Skeletal muscle cell (primary cell): ENCODE measurements around the gene PARS2.

ENCODE experiments used
- DNase-seq: peaks from one replicate; pipeline ENCODE4 v3.0.0-alpha.2; 2010; ENCODE audit warnings: low read depth
- H3K4me3 ChIP-seq: 2 replicates; pipeline ENCODE4 v1.5.1; 2011; ENCODE audit warnings: low read depth, mild to moderate bottlenecking, control low read depth, low read length, moderate library complexity

PARS2 gene

DNA sequence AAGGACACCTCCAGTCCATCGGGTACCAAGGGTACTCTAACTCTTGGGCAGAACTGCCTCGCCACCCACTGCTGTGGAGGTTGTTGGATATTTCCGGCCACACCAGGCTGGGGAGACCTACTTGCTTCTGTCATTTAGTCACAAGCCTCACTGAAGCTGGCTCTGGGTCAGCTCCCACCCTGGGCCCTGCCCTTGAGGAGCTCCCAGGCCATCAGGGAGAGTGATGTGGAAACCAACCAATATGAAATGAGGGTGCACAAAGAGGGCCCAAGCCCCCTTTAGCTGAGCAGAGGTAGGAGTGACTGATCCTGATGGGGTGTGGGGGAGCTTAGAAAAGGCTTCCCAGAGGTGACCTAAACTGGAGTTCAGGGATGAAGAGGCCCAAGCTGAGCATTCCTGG, 19.6 kb downstream of the PARS2 start:
- H3K4me3 ChIP-seq: no peak overlapping the region
- no peak for DNase-seq

DNA sequence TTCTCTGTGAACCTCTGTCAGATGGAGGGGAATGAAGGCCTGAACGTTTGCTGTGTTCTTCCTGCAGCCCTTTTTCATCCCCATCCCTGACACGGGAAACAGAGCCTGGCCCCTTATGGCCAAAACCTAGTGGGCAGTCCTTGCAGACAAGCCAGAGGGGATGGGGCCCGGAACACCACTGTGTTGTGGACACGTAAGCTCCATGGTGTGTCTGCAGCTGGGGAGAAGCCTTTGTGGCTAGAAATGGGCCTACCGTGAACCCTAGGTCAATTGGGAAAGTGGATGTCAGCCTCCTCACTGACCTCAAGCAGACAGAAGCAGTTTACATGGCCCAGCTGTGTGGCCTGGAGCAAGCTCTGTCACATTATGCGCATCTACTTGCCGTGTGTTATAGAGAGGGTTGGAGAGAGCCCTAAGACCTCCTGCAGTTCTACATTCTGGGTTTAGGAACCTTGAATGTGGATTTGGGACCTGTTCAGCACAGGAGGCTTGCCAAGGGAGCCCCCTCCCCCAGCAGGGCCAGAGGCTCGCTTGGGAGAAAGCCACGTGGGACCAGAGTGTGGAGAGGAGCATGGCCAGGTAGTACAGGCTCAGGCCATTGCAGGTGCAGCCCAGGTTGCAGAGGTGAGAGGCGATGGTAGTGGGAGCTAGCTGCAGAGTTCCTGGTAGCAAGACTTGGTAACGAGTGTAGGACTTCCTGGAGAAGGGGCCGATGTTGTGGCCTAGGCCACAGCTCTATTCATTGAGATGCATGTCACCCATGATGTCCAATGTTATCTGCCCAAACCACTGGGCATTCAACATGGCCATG, 20.7 kb downstream of the PARS2 start:
- no peak for DNase-seq
- H3K4me3 ChIP-seq: no peak overlapping the region

DNA sequence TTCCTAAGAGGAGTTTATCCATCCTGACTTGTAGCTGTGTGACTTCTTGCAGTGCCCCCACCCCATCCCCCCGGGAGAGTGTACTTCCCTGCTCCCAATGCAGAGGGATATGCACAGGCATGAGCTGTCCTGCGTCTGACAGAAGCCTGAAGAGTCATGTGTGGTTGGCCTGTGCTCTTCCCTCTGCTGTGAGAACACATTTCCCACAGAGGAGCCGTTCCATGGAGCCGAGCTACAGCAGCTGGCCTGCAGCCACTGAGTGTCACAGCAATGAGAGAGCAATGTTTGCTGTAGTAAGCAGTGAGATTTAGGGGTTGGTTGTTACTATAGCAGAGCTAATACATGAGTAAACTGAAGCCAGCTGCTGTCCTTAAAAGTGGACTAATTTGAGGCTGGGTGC, 22.0 kb downstream of the PARS2 start:
- peak; percentile 52 for DNase-seq
- H3K4me3 ChIP-seq: no peak overlapping the region

DNA sequence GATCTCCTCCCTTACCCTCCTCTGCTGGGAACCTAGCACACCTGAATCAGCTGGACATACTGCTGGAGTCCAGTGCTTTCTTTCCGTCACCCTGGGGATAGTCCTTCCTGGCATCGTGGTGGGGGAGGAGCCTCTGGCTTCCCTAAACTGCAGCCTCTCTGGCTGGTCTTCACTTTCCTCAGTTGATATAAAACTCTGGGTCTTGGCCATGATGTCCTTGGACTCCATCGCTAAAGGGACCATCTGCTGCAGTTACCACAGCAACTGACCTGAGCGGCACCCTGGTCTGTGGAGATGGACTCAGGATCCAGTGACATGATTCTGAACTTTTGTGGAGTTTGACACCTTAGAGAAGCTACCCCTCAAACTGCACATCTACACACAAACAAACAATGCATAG, 22.8 kb downstream of the PARS2 start:
- no peak for DNase-seq
- H3K4me3 ChIP-seq: no peak overlapping the region

DNA sequence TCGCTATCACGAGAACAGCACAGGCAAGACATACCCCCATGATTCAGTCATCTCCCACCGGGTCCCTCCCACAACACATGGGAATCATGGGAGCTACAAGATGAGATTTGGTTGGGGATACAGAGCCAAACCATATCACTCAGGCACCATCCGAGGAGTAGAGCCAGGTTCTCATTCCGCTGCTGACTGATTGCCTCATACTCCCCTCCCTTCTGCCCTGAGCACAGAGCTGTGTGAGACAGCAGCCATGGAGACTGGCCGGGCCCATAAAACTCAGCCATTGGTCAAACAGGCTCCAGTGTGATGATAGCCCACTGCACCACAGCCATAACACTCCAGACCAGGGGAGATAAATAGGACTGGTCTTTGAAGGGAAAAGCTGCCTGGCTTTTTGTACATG, 26.1 kb downstream of the PARS2 start:
- no peak overlapping the region for H3K4me3 ChIP-seq
- no peak for DNase-seq

DNA sequence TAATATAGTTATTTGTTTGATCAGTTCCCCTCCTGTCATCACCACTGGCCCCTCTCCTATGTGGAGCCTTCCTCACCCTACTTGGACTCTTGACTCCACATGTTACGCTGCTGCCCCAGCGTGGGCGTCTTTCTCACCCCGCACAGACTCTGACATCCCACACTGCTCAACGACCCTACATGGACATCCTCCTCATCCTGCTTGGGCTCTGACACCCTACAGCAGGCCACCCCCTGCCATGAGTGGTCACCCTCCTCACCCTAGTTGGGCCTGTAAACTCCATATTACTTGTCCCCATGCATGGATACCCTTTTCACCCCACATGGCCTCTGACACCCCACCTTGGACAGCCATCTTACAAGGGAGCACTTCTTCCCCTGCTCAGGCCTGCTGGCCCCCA, 27.6 kb downstream of the PARS2 start:
- H3K4me3 ChIP-seq: no peak overlapping the region
- no peak for DNase-seq

DNA sequence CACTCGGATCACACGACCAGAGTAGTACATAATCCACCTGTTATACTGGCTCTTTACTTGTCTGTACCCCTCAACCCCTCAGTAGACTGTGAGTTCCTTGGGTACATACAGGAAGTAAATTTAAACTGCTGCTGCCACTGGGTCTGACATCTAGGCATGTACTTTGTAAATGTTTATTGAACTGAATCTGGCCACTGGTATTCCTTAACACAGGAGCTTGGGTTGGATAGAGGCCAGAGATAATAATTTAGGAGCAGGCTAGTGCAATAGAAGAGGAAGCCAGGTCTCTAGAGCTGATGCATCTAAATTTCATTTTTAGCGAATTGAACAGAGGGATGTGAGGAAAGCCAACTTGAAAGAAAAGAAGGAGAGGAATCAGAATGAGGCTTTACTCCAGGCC, 36.3 kb downstream of the PARS2 start:
- no peak for DNase-seq
- no peak overlapping the region for H3K4me3 ChIP-seq

DNA sequence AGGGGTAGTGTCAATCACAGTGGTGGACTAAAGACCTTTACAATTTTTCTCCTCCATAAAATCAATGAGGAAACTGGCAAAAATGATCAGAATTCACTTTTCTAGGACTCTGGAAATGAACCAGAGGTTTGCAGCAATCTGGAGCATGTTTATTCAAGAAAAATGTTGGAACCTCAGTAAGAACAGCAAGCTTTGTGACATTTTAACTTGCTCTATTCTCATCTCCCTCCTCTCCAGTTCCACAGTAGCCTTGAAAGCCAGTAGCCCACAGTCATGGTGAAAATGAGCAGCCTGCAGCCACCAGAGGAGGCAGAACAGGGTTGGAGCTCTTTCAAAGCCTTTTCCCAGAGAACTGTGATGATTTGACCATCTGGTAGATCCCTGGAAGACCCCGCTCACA, 39.6 kb downstream of the PARS2 start:
- H3K4me3 ChIP-seq: no peak overlapping the region
- DNase-seq: no peak

DNA sequence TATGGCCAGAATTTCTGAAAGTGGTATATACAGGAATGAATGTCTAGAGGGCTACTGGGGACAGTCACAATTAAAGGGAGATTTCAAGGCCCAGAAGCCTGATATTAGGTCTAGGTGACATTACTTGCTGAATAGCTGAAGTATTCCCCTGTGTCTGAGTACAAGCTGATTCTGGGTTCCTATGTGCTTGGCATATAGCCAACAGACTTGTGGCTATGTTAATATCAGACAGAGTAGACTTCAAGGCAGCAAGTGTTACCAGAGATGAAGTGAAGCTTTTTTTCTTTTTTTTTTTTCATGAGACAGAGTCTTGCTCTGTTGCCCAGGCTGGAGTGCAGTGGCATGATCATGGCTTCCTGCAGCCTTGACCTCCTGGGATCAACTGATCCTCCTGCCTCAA, 40.3 kb downstream of the PARS2 start:
- DNase-seq: no peak
- no peak overlapping the region for H3K4me3 ChIP-seq

DNA sequence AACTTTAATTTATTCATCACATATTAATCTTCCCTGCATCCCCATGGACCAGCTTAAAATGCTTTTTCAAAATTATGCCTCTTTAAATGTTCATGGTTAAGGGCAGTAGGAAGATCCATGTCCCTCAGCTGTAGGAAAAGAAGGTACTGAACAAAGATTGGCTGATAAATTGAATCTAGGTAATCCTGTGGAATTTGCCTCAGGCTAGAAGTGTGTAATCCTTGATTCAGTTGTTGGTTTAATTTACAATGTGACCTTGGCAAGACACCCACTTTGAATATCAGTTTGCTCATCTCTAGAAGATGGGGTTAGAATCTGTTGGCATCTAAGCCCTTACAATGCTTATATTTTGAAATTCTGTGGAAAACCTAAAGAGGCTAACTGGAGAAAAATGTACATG, 42.6 kb downstream of the PARS2 start:
- H3K4me3 ChIP-seq: no peak overlapping the region
- no peak for DNase-seq

DNA sequence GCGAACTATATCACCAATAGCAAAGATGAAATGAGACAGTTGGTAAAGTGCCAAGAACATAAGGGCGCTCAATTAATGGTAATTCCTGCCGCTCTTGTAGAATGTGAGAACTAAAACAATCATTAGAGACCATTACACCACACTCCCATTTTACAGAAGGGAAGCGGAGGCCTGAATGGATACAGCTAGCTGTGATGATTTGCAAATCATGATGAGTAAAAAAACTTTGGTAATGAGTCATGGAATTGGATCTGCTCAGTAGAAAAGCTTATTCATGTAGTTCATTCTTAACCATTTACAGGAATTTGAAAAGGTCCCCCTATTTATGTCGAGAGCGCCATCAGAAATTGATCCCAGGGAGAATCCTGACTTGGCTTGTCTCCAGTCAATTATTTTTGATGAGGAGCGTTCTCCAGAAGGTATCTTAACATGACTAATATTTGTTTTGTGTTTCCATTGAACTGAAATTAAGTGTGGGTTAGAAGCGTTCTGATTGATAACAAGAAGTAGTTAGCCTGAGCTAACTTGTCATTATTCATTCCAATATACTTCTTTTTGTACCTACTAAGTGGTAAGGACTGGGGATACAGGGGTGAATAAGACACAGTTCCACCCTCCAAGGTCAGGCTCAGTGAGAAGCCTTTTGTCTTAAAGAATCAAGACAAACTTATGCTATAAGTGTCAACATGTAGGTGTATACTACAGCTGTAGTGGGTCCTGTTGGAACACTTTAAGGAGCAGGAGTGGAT, 47.9 kb downstream of the PARS2 start:
- peak; percentile 8 for DNase-seq
- H3K4me3 ChIP-seq: peak overlapping the region; percentile 86

DNA sequence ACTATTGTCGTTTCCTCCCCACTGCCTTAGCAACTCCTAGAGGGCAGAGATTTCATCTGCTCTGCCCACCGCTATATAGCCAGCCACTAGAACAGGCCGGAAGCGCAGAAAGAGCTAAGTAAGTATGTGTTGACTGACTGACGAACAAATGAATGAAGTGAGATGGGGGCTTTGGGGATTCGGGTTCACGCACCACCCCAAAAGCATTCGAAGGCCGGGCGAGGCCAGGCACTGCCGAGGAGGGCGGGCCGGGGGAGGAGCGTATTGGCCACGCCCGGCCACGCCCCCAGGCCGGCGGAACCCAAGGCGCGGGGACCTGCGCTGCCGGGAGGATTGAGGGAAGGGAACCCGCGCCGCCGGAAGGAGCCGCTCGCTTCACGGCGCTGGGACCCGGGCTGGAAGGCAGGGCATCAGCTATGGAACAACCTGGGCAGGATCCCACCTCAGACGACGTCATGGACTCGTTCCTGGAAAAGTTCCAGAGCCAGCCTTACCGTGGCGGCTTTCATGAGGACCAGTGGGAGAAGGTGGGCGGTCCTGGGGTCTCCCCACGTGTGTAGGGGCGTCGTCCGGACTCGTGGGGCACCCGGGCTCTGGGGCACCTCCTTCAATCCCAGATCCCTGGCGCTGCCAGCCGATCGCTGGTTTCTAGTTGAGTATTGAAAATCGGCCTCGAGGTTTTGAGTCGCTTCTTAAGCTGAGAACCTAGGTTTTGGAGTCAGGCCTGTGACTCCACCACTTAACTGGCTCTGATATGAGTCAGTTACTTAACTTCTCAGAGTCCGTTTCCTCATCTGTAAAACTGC, 48.6 kb downstream of the PARS2 start, which contains the start of gene TTC4:
Gene TTC4, plus strand, starts transcription at position 369 of the 806 bp plus-strand sequence. Its CDS starts 48 bp downstream, at position 417.
- H3K4me3 ChIP-seq: peak within 1 kb of the TSS; percentile 86
- peak; percentile 21 for DNase-seq

DNA sequence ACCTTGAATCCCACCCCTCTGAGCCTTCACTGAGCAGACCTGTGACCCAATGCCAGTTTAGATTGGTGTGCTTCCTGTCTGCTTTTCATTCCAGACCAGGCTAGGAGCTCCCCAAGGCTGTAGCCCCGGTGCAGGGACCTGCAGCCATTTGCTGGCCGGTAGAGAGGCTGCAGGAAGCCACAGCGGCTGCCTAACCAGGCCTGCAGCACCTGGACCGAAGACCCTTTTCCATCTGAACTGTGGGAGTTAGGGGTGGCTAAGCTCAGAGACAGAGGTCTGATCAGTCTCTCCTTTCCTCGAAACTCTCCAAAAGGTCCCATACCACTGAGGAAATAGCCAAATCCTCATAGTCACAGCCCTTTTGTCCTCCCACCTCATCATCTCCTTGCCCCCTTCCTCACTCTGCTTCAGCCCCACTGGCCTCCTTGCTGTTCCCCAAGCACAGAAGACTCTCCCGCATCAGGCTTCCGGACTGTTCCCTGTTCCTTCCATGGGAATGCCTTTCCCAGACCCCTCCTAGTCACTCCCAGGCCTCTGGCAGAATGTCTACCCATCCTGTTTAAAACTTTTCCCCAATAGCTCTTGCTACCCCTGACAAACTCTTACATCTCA, 49.3 kb downstream of the PARS2 start:
- DNase-seq: no peak
- H3K4me3 ChIP-seq: peak overlapping the region; percentile 86

DNA sequence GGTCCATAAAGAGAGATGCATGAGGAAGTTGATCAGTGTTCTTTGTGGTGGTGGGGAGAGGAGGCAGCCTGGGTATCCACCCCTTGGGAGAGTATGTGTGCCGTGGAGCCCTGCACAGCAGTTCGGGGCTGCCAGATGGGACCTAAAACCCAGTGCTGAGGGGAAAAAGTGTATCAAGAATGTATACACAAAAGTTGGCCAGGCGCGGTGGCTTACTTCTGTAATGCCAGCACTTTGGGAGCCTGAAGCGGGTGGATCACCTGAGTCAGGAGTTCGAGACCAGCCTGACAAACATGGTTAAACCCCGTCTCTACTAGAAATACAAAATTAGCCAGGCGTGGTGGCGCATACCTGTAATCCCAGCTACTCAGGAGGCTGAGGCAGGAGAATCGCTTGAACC, 52.8 kb downstream of the PARS2 start:
- no peak for DNase-seq
- no peak overlapping the region for H3K4me3 ChIP-seq

DNA sequence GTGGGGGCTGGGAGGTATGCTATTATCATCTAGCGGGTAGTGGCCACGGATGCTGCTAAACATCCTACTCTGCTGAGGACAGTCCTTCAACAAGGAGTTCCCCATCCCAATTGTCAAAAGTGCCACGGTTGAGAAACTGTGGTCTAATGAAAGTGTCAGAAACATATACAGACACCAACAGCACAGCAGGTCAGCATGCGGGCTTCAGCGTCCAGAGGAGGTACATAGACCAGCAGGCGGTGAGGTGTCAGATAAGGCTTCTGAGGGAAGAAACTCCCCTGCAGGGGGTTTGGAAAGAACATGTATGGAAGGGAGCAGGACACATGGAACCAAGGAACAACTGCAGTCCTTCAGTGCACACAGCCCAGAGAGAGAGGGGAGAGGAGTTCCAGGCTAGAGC, 53.5 kb downstream of the PARS2 start:
- DNase-seq: no peak
- no peak overlapping the region for H3K4me3 ChIP-seq

DNA sequence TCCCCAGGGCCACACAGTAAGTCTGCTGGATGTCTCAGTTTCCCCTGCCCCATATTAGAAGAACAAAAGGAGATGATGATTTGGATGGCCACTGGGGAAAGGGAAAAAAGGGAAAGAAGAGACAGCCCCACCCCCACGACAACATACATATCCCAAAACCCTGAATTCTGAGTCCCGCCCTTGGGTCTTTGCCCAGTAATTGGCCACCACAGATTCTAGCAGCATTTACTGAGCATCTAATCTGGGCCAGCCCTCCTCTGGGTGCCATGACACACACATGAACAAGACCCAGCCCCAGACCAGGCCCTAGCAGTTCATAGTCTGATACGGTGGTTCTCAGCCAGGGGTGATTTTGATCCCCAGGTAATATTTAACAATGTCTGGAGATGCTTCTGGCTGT, 53.9 kb downstream of the PARS2 start:
- H3K4me3 ChIP-seq: no peak overlapping the region
- DNase-seq: no peak

DNA sequence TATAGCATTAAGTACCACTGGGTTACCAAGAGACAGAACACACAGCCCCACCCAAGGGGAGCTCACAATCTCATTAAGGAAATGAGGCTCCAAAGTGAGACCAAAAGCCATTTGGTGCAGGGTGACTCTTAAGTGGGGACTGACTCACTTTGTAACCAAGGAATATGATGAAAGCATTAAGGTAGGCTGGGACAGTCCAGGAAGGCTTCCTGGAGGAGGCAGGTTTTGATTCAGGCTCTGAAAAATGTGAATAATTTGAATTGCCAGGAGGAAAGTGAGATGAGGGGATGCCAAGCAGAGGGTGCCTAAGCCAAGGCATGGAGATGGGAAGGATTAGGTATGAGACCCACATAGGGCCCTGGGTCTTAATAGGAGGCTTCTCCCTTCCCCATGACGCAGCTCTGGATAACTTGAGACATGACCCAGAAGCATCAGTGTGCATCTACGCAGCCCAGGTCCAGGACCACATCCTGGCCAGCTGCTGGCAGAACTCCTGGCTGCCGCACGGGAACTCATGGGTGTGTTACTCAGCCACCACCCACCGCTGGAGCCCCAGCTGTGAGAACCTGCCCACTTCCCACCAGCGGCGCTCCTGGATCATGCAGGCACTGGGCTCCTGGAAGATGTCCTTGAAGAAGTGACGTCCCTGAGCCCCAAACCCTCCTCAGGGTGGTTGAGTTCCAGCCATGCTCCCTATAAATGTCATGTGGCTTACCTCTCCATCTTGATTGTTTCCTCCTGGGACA, 54.6 kb downstream of the PARS2 start:
- no peak overlapping the region for H3K4me3 ChIP-seq

DNA sequence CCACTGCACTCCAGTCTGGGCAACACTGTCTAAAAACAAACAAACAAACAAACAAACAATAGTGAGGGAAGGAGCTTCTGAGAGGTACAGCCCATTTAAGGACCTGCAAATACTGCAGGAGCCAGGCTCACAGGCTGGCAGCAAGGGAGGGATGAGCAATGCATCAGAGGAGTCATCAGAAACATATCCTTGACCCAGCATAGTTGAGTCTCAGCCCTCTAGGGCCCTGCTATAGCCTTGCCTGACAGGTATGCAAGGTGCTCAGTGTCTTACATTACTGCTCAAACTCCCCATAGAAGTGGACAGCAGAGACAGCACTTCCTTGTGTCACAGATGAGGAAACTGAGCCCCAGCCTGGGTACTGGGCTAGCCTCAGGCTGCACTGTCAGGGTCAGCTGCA, 55.9 kb downstream of the PARS2 start:
- H3K4me3 ChIP-seq: no peak overlapping the region
- DNase-seq: no peak

More for the DNA sequence above, 54.6 kb downstream of the PARS2 start:
- no peak for DNase-seq
